AG09309 (cell line): Measurements from ENCODE around the gene COMMD4.
"Not testable (repeated sequence)": the region's sequence is repeated elsewhere in the genome, so short reads cannot be mapped to it uniquely, and the experiment has no call there.

ENCODE experiments used
- DNase-seq: peaks from one replicate; pipeline ENCODE4 v3.0.0-alpha.2; 2010; ENCODE audit warnings: low read depth
- H3K4me3 ChIP-seq: 2 replicates; pipeline ENCODE4 v1.5.1; 2011; ENCODE audit warnings: mild to moderate bottlenecking, low read depth, low read length, moderate library complexity; ENCODE audit not compliant: control insufficient read depth
- CTCF ChIP-seq: IDR thresholded peaks from 2 replicates; pipeline ENCODE4 v1.5.1; 2011; ENCODE audit warnings: mild to moderate bottlenecking, low read depth, low read length, inconsistent platforms; ENCODE audit not compliant: insufficient read depth, control insufficient read depth; ENCODE audit errors: missing control alignments

COMMD4 gene

GRCh38 chr15:75338661-75339240 lies 2.9 kb downstream of the COMMD4 start:
- no peak for DNase-seq
- TF ChIP-seq CTCF, result no peak
- no peak overlapping the region for H3K4me3 ChIP-seq

GRCh38 chr15:75339531-75340240 lies 3.8 kb downstream of the COMMD4 start:
- TF ChIP-seq CTCF, result no peak
- no peak for DNase-seq
- no peak overlapping the region for H3K4me3 ChIP-seq

GRCh38 chr15:75342221-75342620 lies 6.4 kb downstream of the COMMD4 start:
- DNase-seq, result no peak
- TF ChIP-seq CTCF, result no peak
- H3K4me3 ChIP-seq, result no peak overlapping the region

- not testable (repeated sequence) for DNase-seq, H3K4me3 ChIP-seq
Measured at GRCh38 chr15:75343953-75344352, 8.1 kb downstream of the COMMD4 start.

- H3K4me3 ChIP-seq, result peak within 1 kb of the TSS; percentile 70
Measured at GRCh38 chr15:75346796-75347221, 10.9 kb downstream of the COMMD4 start, which contains the start of gene NEIL1. Gene NEIL1, plus strand, starts transcription at chr15:75347039. Its CDS starts 1,867 bp downstream, at chr15:75348906.

GRCh38 chr15:75347222-75348033 lies 11.6 kb downstream of the COMMD4 start:
- DNase-seq, result no peak
- H3K4me3 ChIP-seq, result peak overlapping the region; percentile 70
- TF ChIP-seq CTCF, result no peak

More at GRCh38 chr15:75346796-75347221, 10.9 kb downstream of the COMMD4 start, which contains the start of gene NEIL1:
- TF ChIP-seq CTCF, result no peak
- no peak for DNase-seq

- peak overlapping the region; percentile 70 for H3K4me3 ChIP-seq
- no peak for TF ChIP-seq CTCF
- DNase-seq, result no peak
Measured at GRCh38 chr15:75348034-75348561, 12.2 kb downstream of the COMMD4 start.
